ENCODE results near the gene UTF1. TPM values are rescaled to one million over a fixed set of nuclear protein-coding genes. Genes with fewer than 3 reads are reported as not detected.

UTF1 gene
- total RNA-seq, 4 donors from 2014 or later = not detected

- Histone ChIP-seq H3K4me1 (no peaks in the 10 kb centered on the region), H3K4me3 (replicated peaks in 1 of 3) (no peak overlapping the region), H3K27me3 (no peaks in the 10 kb centered on the region), H3K9me3 (no peaks in the 10 kb centered on the region), H3K36me3 (no peaks in the 10 kb centered on the region), H3K27ac (no peak overlapping the region)
- intact Hi-C loops (cut with DNase I) = no loop called here
- WGBS, 2 donors = 91 to 95% methylated on average over 4 of the region's 4 CpGs
- TF ChIP-seq POLR2A (IDR thresholded peaks at IDR 0.05) (no peak), CTCF (IDR thresholded peaks at IDR 0.05) (no peak)
- DNase-seq = no peak
Observed at GRCh38 chr10:133191651-133192050, 38.4 kb upstream of the UTF1 start.

- Histone ChIP-seq H3K9me3 (no peaks in the 10 kb centered on the region), H3K4me1 (no peaks in the 10 kb centered on the region), H3K27ac (no peak overlapping the region), H3K27me3 (no peaks in the 10 kb centered on the region), H3K36me3 (no peaks in the 10 kb centered on the region), H3K4me3 (replicated peaks in 1 of 3) (no peak overlapping the region)
- no peak for TF ChIP-seq POLR2A (IDR thresholded peaks at IDR 0.05)
- TF ChIP-seq CTCF (IDR thresholded peaks at IDR 0.05) = no peak
- intact Hi-C loops (cut with DNase I) = no loop called here
- WGBS, 2 donors = 87 to 88% methylated on average over 4 of the region's 4 CpGs
- DNase-seq = no peak
Observed at GRCh38 chr10:133194151-133194550, 35.9 kb upstream of the UTF1 start.

- DNase-seq = no peak
- no peak for TF ChIP-seq CTCF (IDR thresholded peaks at IDR 0.05)
- no peak for TF ChIP-seq POLR2A (IDR thresholded peaks at IDR 0.05)
- no peaks in the 10 kb centered on the region for H3K27me3 ChIP-seq
- no peaks in the 10 kb centered on the region for H3K4me1 ChIP-seq
- WGBS, 2 donors = 89 to 92% methylated on average over 19 of the region's 19 CpGs
- no peaks in the 10 kb centered on the region for H3K36me3 ChIP-seq
- intact Hi-C loops (cut with DNase I) = no loop called here
- H3K4me3 ChIP-seq (replicated peaks in 1 of 3) = no peak overlapping the region
- H3K27ac ChIP-seq = no peak overlapping the region
- H3K9me3 ChIP-seq = no peaks in the 10 kb centered on the region
Observed at GRCh38 chr10:133195096-133195495, 34.9 kb upstream of the UTF1 start.

GRCh38 chr10:133195611-133196010 is 34.4 kb upstream of the UTF1 start:
- Histone ChIP-seq H3K4me1 (no peaks in the 10 kb centered on the region), H3K27me3 (no peaks in the 10 kb centered on the region), H3K4me3 (replicated peaks in 1 of 3) (no peak overlapping the region), H3K9me3 (no peaks in the 10 kb centered on the region), H3K27ac (no peak overlapping the region), H3K36me3 (no peaks in the 10 kb centered on the region)
- TF ChIP-seq POLR2A (IDR thresholded peaks at IDR 0.05) (no peak), CTCF (IDR thresholded peaks at IDR 0.05) (no peak)
- WGBS, 2 donors = 84 to 90% methylated on average over 5 to 22 of the region's 23 CpGs
- intact Hi-C loops (cut with DNase I) = no loop called here
- DNase-seq = no peak

GRCh38 chr10:133196221-133196915 is 33.6 kb upstream of the UTF1 start:
- intact Hi-C loops (cut with DNase I) = no loop called here
- TF ChIP-seq POLR2A (IDR thresholded peaks at IDR 0.05) (no peak), CTCF (IDR thresholded peaks at IDR 0.05) (no peak)
- 80 to 88% methylated on average over 21 to 24 of the region's 24 CpGs for WGBS, 2 donors

More at GRCh38 chr10:133196221-133196915, 33.6 kb upstream of the UTF1 start:
- Histone ChIP-seq H3K9me3 (no peaks in the 10 kb centered on the region), H3K4me1 (no peaks in the 10 kb centered on the region), H3K4me3 (replicated peaks in 1 of 3) (no peak overlapping the region), H3K27me3 (no peaks in the 10 kb centered on the region), H3K36me3 (no peaks in the 10 kb centered on the region), H3K27ac (no peak overlapping the region)
- DNase-seq = no peak
